Measurements from ENCODE around the gene NRIP1.

Gene NRIP1

GRCh38 chr21:15098908-15099307 is 34.1 kb upstream of the NRIP1 start:
- no peak overlapping the region for H3K9ac ChIP-seq (ENCODE audit: low read length)
- H3K36me3 ChIP-seq (ENCODE audit: control insufficient read depth in 1 of 2, insufficient read depth in 2 of 2, low read depth in 1 of 2, low read length in 2 of 2) = no peaks in the 10 kb centered on the region
- H3K14ac ChIP-seq (ENCODE audit: low read length in 2 of 2) = no peak overlapping the region
- H3K23ac ChIP-seq (ENCODE audit: low read length in 2 of 2) = no peak overlapping the region
- WGBS = 64% methylated on average over 1 of the region's 3 CpGs
- no peak overlapping the region for H4K91ac ChIP-seq (ENCODE audit: low read length)
- H3K9me3 ChIP-seq (ENCODE audit: control insufficient read depth, low read length) = no peaks in the 10 kb centered on the region
- H3K27ac ChIP-seq (ENCODE audit: low read length, poor library complexity, severe bottlenecking) = no peak overlapping the region
- no peak for DNase-seq
- no peaks in the 10 kb centered on the region for H3K27me3 ChIP-seq (ENCODE audit: control insufficient read depth in 1 of 2, insufficient read depth in 1 of 2, low read length in 2 of 2)
- no peak overlapping the region for H3K18ac ChIP-seq (ENCODE audit: low read depth in 1 of 2, low read length in 2 of 2)
- H3K4ac ChIP-seq (ENCODE audit: low read depth in 1 of 2, low read length in 2 of 2) = no peak overlapping the region
- H2AK5ac ChIP-seq (ENCODE audit: low read length, severe bottlenecking) = no peak overlapping the region
- no peak overlapping the region for H2AFZ ChIP-seq (ENCODE audit: low read depth, low read length)
- no peak overlapping the region for H3K4me3 ChIP-seq (ENCODE audit: insufficient read depth in 1 of 2, low read depth in 1 of 2, low read length in 2 of 2)
- no peak overlapping the region for H2BK12ac ChIP-seq (ENCODE audit: low read length in 2 of 2)
- no peak overlapping the region for H2BK5ac ChIP-seq (ENCODE audit: low read depth, low read length, poor library complexity, severe bottlenecking)
- no peak overlapping the region for H4K8ac ChIP-seq (ENCODE audit: low read length)
- no peak overlapping the region for H2BK120ac ChIP-seq (ENCODE audit: low read depth, low read length)
- H3K79me1 ChIP-seq (replicated peaks; ENCODE audit: low read length, poor library complexity, severe bottlenecking) = no peaks in the 10 kb centered on the region
- no peak overlapping the region for H3K4me2 ChIP-seq (ENCODE audit: low read length, poor library complexity, severe bottlenecking)
- no peak overlapping the region for H2BK15ac ChIP-seq (ENCODE audit: low read depth, poor library complexity, severe bottlenecking)
- no peaks in the 10 kb centered on the region for H3K4me1 ChIP-seq (ENCODE audit: control insufficient read depth, insufficient read depth, low read depth, low read length)

- Histone ChIP-seq H3K79me1 (replicated peaks; ENCODE audit: low read length, poor library complexity, severe bottlenecking) (no peaks in the 10 kb centered on the region), H4K8ac (ENCODE audit: low read length) (no peak overlapping the region), H3K4me1 (ENCODE audit: control insufficient read depth, insufficient read depth, low read depth, low read length) (no peaks in the 10 kb centered on the region), H2BK120ac (ENCODE audit: low read depth, low read length) (no peak overlapping the region), H2AK5ac (ENCODE audit: low read length, severe bottlenecking) (no peak overlapping the region), H3K4ac (ENCODE audit: low read depth in 1 of 2, low read length in 2 of 2) (no peak overlapping the region), H3K36me3 (ENCODE audit: control insufficient read depth in 1 of 2, insufficient read depth in 2 of 2, low read depth in 1 of 2, low read length in 2 of 2) (no peaks in the 10 kb centered on the region), H3K4me2 (ENCODE audit: low read length, poor library complexity, severe bottlenecking) (no peak overlapping the region), H3K18ac (ENCODE audit: low read depth in 1 of 2, low read length in 2 of 2) (no peak overlapping the region), H3K4me3 (ENCODE audit: insufficient read depth in 1 of 2, low read depth in 1 of 2, low read length in 2 of 2) (no peak overlapping the region), H3K9ac (ENCODE audit: low read length) (no peak overlapping the region), H2BK12ac (ENCODE audit: low read length in 2 of 2) (no peak overlapping the region), H3K27ac (ENCODE audit: low read length, poor library complexity, severe bottlenecking) (no peak overlapping the region), H3K14ac (ENCODE audit: low read length in 2 of 2) (no peak overlapping the region), H4K91ac (ENCODE audit: low read length) (no peak overlapping the region), H2AFZ (ENCODE audit: low read depth, low read length) (no peak overlapping the region), H3K27me3 (ENCODE audit: control insufficient read depth in 1 of 2, insufficient read depth in 1 of 2, low read length in 2 of 2) (no peaks in the 10 kb centered on the region), H2BK15ac (ENCODE audit: low read depth, poor library complexity, severe bottlenecking) (no peak overlapping the region), H3K9me3 (ENCODE audit: control insufficient read depth, low read length) (no peaks in the 10 kb centered on the region), H3K23ac (ENCODE audit: low read length in 2 of 2) (no peak overlapping the region), H2BK5ac (ENCODE audit: low read depth, low read length, poor library complexity, severe bottlenecking) (no peak overlapping the region)
- 89% methylated on average over 1 of the region's 3 CpGs for WGBS
- no peak for DNase-seq
These were observed 33.4 kb upstream of the NRIP1 start for GRCh38 chr21:15098181-15098580.

- H2BK120ac ChIP-seq (ENCODE audit: low read depth, low read length) = no peak overlapping the region
- H3K9ac ChIP-seq (ENCODE audit: low read length) = no peak overlapping the region
- no peak overlapping the region for H3K4me2 ChIP-seq (ENCODE audit: low read length, poor library complexity, severe bottlenecking)
- no peaks in the 10 kb centered on the region for H3K36me3 ChIP-seq (ENCODE audit: control insufficient read depth in 1 of 2, insufficient read depth in 2 of 2, low read depth in 1 of 2, low read length in 2 of 2)
- H2AFZ ChIP-seq (ENCODE audit: low read depth, low read length) = no peak overlapping the region
- H3K4me3 ChIP-seq (ENCODE audit: insufficient read depth in 1 of 2, low read depth in 1 of 2, low read length in 2 of 2) = no peak overlapping the region
- H3K4me1 ChIP-seq (ENCODE audit: control insufficient read depth, insufficient read depth, low read depth, low read length) = no peaks in the 10 kb centered on the region
- no peak overlapping the region for H3K4ac ChIP-seq (ENCODE audit: low read depth in 1 of 2, low read length in 2 of 2)
- H3K9me3 ChIP-seq (ENCODE audit: control insufficient read depth, low read length) = no peaks in the 10 kb centered on the region
- no peak overlapping the region for H3K18ac ChIP-seq (ENCODE audit: low read depth in 1 of 2, low read length in 2 of 2)
- no peak overlapping the region for H2AK5ac ChIP-seq (ENCODE audit: low read length, severe bottlenecking)
- H4K8ac ChIP-seq (ENCODE audit: low read length) = no peak overlapping the region
- H3K27me3 ChIP-seq (ENCODE audit: control insufficient read depth in 1 of 2, insufficient read depth in 1 of 2, low read length in 2 of 2) = no peaks in the 10 kb centered on the region
- H2BK12ac ChIP-seq (ENCODE audit: low read length in 2 of 2) = no peak overlapping the region
- H3K23ac ChIP-seq (ENCODE audit: low read length in 2 of 2) = no peak overlapping the region
- H3K14ac ChIP-seq (ENCODE audit: low read length in 2 of 2) = no peak overlapping the region
- H3K79me1 ChIP-seq (replicated peaks; ENCODE audit: low read length, poor library complexity, severe bottlenecking) = no peaks in the 10 kb centered on the region
- H3K27ac ChIP-seq (ENCODE audit: low read length, poor library complexity, severe bottlenecking) = no peak overlapping the region
- H2BK5ac ChIP-seq (ENCODE audit: low read depth, low read length, poor library complexity, severe bottlenecking) = no peak overlapping the region
- no peak overlapping the region for H2BK15ac ChIP-seq (ENCODE audit: low read depth, poor library complexity, severe bottlenecking)
- WGBS = no CpG with 5 or more reads among the region's 3 CpGs
- no peak for DNase-seq
- H4K91ac ChIP-seq (ENCODE audit: low read length) = no peak overlapping the region
These were observed 32.8 kb upstream of the NRIP1 start for GRCh38 chr21:15097580-15097979.

- H4K8ac ChIP-seq (ENCODE audit: low read length) = no peak overlapping the region
- no peak overlapping the region for H2BK5ac ChIP-seq (ENCODE audit: low read depth, low read length, poor library complexity, severe bottlenecking)
- WGBS = 90% methylated on average over 1 of the region's 1 CpG
These were observed 31.3 kb upstream of the NRIP1 start for GRCh38 chr21:15096146-15096545.

More at GRCh38 chr21:15096146-15096545, 31.3 kb upstream of the NRIP1 start:
- Histone ChIP-seq H2BK12ac (ENCODE audit: low read length in 2 of 2) (no peak overlapping the region), H4K91ac (ENCODE audit: low read length) (no peak overlapping the region), H2AK5ac (ENCODE audit: low read length, severe bottlenecking) (no peak overlapping the region), H2BK15ac (ENCODE audit: low read depth, poor library complexity, severe bottlenecking) (no peak overlapping the region), H2AFZ (ENCODE audit: low read depth, low read length) (no peak overlapping the region), H3K4me3 (ENCODE audit: insufficient read depth in 1 of 2, low read depth in 1 of 2, low read length in 2 of 2) (no peak overlapping the region), H3K79me1 (replicated peaks; ENCODE audit: low read length, poor library complexity, severe bottlenecking) (no peaks in the 10 kb centered on the region), H3K4me1 (ENCODE audit: control insufficient read depth, insufficient read depth, low read depth, low read length) (no peaks in the 10 kb centered on the region), H3K27ac (ENCODE audit: low read length, poor library complexity, severe bottlenecking) (no peak overlapping the region), H3K23ac (ENCODE audit: low read length in 2 of 2) (no peak overlapping the region), H3K4me2 (ENCODE audit: low read length, poor library complexity, severe bottlenecking) (no peak overlapping the region), H3K4ac (ENCODE audit: low read depth in 1 of 2, low read length in 2 of 2) (no peak overlapping the region), H3K27me3 (ENCODE audit: control insufficient read depth in 1 of 2, insufficient read depth in 1 of 2, low read length in 2 of 2) (no peaks in the 10 kb centered on the region), H3K18ac (ENCODE audit: low read depth in 1 of 2, low read length in 2 of 2) (no peak overlapping the region), H3K9me3 (ENCODE audit: control insufficient read depth, low read length) (no peaks in the 10 kb centered on the region), H3K9ac (ENCODE audit: low read length) (no peak overlapping the region), H3K14ac (ENCODE audit: low read length in 2 of 2) (no peak overlapping the region), H3K36me3 (ENCODE audit: control insufficient read depth in 1 of 2, insufficient read depth in 2 of 2, low read depth in 1 of 2, low read length in 2 of 2) (no peaks in the 10 kb centered on the region), H2BK120ac (ENCODE audit: low read depth, low read length) (no peak overlapping the region)
- no peak for DNase-seq

Measured in mesenchymal stem cell (in vitro differentiated cells and primary cell).